Measurements from ENCODE around the gene MAGEL2.

The MAGEL2 gene

GRCh38 chr15:23647421-23648370, at the start of gene MAGEL2:
MAGEL2 (minus strand) TSS chr15:23647867; CDS start chr15:23647742, 125 bp downstream.
- DNase-seq, result peak; percentile 25

- DNase-seq, result no peak
Observed at GRCh38 chr15:23695282-23695681, 47.6 kb upstream of the MAGEL2 start.

GRCh38 chr15:23694592-23694991, 46.9 kb upstream of the MAGEL2 start:
- DNase-seq, result no peak

- DNase-seq, result peak; percentile 14
Observed at GRCh38 chr15:23690450-23690852, 42.8 kb upstream of the MAGEL2 start.

- no peak for DNase-seq
Observed at GRCh38 chr15:23690015-23690414, 42.3 kb upstream of the MAGEL2 start.

GRCh38 chr15:23687143-23687470, 39.4 kb upstream of the MAGEL2 start, which contains the start of gene NDN:
NDN (minus strand) TSS chr15:23687305; CDS start chr15:23687217, 88 bp downstream.
- DNase-seq, result no peak

- DNase-seq, result no peak
Observed at GRCh38 chr15:23686466-23687142, 38.9 kb upstream of the MAGEL2 start.

- no peak for DNase-seq
Observed at GRCh38 chr15:23671481-23671880, 23.8 kb upstream of the MAGEL2 start.

GRCh38 chr15:23670970-23671369, 23.3 kb upstream of the MAGEL2 start:
- DNase-seq, result no peak

GRCh38 chr15:23663232-23663631, 15.6 kb upstream of the MAGEL2 start:
- DNase-seq, result no peak

- peak; percentile 3 for DNase-seq
Observed at GRCh38 chr15:23648920-23649515, 1.4 kb upstream of the MAGEL2 start.

GRCh38 chr15:23647001-23647295, 719 bp downstream of the MAGEL2 start:
- no peak for DNase-seq

- DNase-seq, result no peak
Observed at GRCh38 chr15:23646165-23647000, 1.3 kb downstream of the MAGEL2 start.

GRCh38 chr15:23645371-23646164, 2.1 kb downstream of the MAGEL2 start:
- no peak for DNase-seq

GRCh38 chr15:23644829-23645228, 2.8 kb downstream of the MAGEL2 start:
- no peak for DNase-seq

GRCh38 chr15:23642413-23643044, 5.1 kb downstream of the MAGEL2 start:
- DNase-seq, result peak; percentile 39

- no peak for DNase-seq
Observed at GRCh38 chr15:23634181-23634580, 13.5 kb downstream of the MAGEL2 start.

- DNase-seq, result peak; percentile 26
Observed at GRCh38 chr15:23629234-23629805, 18.3 kb downstream of the MAGEL2 start.

GRCh38 chr15:23628612-23629233, 18.9 kb downstream of the MAGEL2 start:
- peak; percentile 4 for DNase-seq

- DNase-seq, result no peak
Observed at GRCh38 chr15:23616536-23616935, 31.1 kb downstream of the MAGEL2 start.

GRCh38 chr15:23606226-23606625, 41.4 kb downstream of the MAGEL2 start:
- no peak for DNase-seq
